KOPT-K1 (cell line): ENCODE measurements around the gene TNFRSF18.

Experiments used
- H3K27ac ChIP-seq: fragments of 200-600 bp; sonication (generic); 2 replicates; pipeline ENCODE4 v1.5.1; 2016; ENCODE audit warnings: antibody characterized with exemption, mild to moderate bottlenecking, low read depth, low read length; ENCODE audit not compliant: poor library complexity, severe bottlenecking
- H3K36me3 ChIP-seq: fragments of 200-600 bp; sonication (generic); 2 replicates; pipeline ENCODE4 v1.5.1; 2017; ENCODE audit warnings: antibody characterized with exemption, mild to moderate bottlenecking, low read length, moderate library complexity; ENCODE audit not compliant: insufficient read depth
- H3K9me3 ChIP-seq: fragments of 200-600 bp; sonication (generic); 2 replicates; pipeline ENCODE4 v1.5.1; 2017; ENCODE audit warnings: antibody characterized with exemption, low read length, mild to moderate bottlenecking; ENCODE audit not compliant: insufficient read depth, poor library complexity, severe bottlenecking

TNFRSF18 gene

DNA sequence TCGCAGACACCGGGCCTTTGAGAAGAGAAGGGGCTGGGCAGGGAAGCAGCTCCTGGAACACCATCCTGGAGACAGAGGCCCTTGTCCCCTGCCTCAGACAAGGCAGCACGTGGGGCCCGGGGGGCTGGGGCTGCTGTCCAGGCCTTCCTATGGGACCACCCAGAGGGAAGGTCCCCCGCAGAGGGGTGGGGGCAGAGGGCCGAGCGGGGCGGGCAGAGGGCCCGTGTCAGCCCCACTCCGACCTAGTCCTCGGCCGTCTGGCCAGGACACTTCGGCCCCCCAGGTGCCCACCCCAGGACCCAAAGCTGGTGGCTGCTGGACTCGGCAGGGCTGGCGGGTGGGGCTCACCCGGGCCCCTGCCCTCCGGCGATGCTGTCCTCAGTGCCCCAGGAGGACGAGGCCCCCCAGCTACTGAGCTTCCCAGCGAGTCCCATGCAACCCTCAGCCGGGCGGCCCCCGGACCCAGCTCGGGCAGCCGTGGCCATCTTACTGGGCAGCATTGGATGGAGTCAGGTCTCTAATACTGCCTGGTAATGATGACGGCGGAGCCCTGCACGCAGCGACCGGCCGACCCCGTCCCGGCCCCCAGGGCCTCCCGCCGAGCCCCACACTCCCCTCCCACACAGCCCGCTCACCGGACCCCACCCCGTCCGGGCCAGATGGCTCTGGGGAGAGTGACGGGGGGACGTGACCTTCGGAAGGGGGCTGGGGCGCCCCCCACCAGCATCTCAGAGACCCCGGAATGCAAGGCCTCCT is 39.6 kb downstream of the TNFRSF18 start:
- Histone ChIP-seq H3K36me3 (no peaks in the 10 kb centered on the region), H3K27ac (no peak overlapping the region)

GRCh38 chr1:1165900-1166421 is 40.4 kb downstream of the TNFRSF18 start:
- Histone ChIP-seq H3K36me3 (no peaks in the 10 kb centered on the region), H3K27ac (no peak overlapping the region), H3K9me3 (no peaks in the 10 kb centered on the region)

More for the DNA sequence above, 39.6 kb downstream of the TNFRSF18 start:
- no peaks in the 10 kb centered on the region for H3K9me3 ChIP-seq

- Histone ChIP-seq H3K27ac (no peak overlapping the region), H3K9me3 (no peaks in the 10 kb centered on the region), H3K36me3 (no peaks in the 10 kb centered on the region)
These were observed 40.9 kb downstream of the TNFRSF18 start for GRCh38 chr1:1165485-1165884.

DNA sequence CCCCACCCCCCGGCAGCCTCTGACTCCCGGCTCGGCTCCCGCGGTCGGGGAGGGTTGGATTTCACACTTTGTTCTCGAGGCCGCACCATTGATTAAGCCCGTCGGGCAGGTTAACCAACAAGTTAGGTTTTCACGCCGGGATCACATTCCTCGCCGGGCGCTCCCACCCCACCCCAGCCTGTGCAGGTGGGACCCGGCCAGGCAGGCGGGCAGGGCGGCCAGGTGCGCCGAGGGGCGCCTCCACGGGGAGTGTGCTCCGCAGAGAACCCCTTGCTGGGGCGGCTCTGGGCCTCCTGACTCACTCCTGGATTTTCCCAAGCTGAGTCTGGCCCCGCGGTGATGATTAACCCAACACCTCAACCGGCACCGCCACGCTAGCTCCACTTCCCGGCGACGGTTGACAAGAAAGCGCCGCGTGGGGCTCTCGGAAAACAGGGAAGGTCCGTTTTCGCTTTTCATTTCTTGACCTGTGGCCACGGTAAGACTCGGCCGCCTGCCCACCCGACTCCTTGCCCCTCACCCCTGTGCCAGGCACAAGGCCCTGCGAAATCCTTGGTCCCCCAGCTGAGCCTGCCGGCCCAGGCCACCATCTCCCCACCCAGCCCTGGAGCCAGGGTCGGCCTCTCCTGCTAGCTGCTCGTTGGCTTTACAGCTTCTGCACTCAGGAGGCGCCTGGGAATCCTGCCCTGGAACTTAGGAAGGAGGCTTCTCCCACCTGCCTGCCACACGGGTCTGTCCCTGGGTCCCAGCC is 41.5 kb downstream of the TNFRSF18 start:
- H3K36me3 ChIP-seq = no peaks in the 10 kb centered on the region
- no peak overlapping the region for H3K27ac ChIP-seq
- H3K9me3 ChIP-seq = no peaks in the 10 kb centered on the region

DNA sequence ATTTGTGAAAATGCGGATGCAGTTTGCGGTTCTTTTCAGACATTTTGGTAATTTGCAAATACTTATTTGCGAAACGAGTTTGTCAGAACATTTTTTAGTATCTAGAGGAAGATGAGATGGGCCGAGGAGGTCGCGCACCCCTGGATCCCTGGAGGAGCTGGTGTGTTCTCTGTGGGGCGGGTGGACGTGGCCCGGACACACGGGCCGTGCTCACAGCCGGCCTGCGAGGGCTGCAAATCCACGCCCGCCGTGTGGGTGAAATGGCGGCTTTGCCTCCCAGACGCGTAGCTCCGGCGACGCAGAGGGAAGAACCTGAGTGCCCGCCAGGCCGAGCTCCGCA is 42.1 kb downstream of the TNFRSF18 start:
- Histone ChIP-seq H3K36me3 (no peaks in the 10 kb centered on the region), H3K27ac (no peak overlapping the region), H3K9me3 (no peaks in the 10 kb centered on the region)

DNA sequence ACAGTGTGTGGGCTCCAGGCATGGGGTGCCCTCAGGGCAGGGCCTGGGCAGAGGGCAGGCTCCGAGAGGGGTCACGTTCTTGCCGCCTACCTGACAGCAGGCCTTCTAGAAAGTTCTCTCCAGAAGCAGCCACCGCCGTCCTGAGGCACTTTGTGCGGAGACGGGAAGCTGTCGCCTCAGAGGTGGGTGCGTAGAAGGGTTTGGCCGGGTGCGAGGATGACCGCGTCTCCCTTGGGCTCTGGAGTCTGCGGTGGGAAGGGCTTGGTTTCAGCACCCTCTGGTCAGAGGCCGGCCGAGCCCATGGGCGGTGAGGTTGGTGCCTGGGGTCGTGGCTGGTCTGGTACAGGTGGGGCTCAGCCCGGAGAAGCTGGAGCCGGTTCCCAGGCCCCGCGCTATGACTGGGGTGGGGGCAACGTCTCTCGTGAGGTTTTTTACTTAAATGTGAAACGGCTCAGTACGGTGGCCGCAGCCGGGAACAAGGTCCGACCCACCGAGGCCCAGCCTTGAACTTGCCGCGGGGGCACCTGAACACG is 42.8 kb downstream of the TNFRSF18 start:
- no peaks in the 10 kb centered on the region for H3K9me3 ChIP-seq
- H3K27ac ChIP-seq = no peak overlapping the region
- no peaks in the 10 kb centered on the region for H3K36me3 ChIP-seq

- H3K36me3 ChIP-seq = no peaks in the 10 kb centered on the region
- no peak overlapping the region for H3K27ac ChIP-seq
- no peaks in the 10 kb centered on the region for H3K9me3 ChIP-seq
These were observed 43.5 kb downstream of the TNFRSF18 start for GRCh38 chr1:1162597-1163537.

DNA sequence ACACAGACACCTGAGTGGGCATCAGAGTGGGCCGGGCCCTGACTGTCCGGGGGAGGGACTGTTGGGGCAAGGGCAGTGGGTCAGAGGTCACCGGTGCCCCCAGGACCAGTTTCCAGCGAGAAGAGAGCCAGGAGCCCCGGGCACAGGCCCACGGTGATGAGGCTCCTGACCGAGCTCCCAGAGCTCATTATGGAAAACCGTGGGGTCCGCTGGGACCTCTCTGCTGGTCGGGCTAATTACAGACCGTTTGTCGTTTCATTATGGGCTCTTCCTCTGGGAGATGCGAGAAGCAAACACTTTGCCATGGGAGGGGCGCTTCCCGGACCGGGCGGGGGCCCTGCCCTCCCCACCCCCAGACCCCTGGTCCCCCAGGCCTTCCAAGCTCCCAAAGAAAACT is 44.7 kb downstream of the TNFRSF18 start:
- no peak overlapping the region for H3K27ac ChIP-seq
- H3K9me3 ChIP-seq = no peaks in the 10 kb centered on the region
- no peaks in the 10 kb centered on the region for H3K36me3 ChIP-seq

- Histone ChIP-seq H3K27ac (no peak overlapping the region), H3K36me3 (no peaks in the 10 kb centered on the region), H3K9me3 (no peaks in the 10 kb centered on the region)
These were observed 45.2 kb downstream of the TNFRSF18 start for GRCh38 chr1:1161078-1161682.

DNA sequence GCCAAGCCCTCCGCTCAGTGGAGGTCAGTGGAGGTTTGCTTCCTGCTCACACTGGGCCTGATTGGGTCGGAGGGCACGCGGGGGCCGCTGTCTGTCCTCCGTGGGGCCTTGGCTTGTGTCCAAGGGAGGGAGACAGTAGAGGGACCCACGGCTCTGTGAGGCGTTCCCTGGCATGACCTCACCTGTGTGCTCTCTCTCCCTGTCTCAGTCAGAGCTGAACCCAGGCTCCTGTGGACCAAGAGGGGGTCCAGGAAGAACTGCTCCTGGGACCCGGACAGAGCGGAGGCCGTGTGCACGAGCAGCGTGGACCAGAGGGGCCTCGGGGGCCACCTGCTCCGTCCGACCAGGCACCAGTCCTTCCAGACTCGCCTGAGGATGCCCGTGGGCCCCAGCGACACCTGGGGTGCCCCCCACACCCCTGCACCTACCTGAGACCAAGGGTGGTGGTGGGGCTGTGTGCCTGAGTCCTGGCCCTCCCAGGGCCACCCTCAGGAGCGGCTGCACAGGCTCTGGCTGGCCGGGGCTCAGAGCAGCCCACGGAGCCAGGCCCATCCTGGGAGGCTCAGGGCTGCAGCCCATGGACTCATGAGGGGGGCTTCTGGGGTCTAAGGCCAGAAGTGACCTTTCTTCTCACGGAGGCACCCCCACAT is 46.0 kb downstream of the TNFRSF18 start:
- Histone ChIP-seq H3K27ac (no peak overlapping the region), H3K9me3 (peaks cover 6% of the 10 kb centered on the region)

DNA sequence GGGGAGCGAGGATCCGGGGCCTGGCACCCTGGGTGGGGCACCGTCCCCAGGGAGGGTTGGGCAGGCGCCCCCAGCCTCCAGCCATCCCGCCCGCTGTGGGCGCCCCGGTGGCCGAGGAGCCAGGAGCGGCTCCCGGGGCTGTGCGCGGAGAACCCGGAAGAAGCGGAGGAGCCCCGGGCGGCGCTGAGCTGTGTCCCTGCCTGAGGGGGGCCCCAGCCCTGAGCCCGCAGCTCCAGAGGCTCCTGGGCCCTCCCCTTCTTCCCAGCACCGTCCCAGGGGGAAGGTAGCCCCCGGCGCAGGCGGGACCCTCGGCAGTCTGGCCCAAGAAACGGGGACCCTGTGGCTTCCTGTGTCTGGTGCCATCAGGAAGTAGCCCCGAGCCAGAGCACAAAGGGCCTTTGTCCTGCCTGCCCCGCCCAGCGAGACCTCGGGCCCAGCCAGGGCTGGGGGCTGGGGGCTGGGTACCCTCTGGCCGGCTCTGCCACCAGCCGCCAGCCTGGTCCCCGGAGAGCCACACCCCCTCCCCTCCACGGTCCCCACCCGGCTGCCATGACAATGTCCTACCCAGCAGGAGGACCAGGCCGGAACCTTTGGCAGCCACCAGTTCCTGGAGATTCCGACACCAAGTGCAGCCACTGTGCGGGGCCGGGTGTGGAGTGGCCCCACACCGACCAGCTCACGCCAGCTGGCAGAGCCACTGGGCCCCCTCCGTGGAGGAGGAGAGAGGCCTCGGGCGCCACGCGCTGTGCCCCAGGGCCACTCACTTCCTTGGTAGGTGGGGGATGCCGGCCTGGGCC is 48.3 kb downstream of the TNFRSF18 start:
- Histone ChIP-seq H3K9me3 (peaks cover 15% of the 10 kb centered on the region), H3K27ac (peak overlapping the region; percentile 55), H3K36me3 (no peaks in the 10 kb centered on the region)

More for the DNA sequence above, 46.0 kb downstream of the TNFRSF18 start:
- H3K36me3 ChIP-seq = no peaks in the 10 kb centered on the region

DNA sequence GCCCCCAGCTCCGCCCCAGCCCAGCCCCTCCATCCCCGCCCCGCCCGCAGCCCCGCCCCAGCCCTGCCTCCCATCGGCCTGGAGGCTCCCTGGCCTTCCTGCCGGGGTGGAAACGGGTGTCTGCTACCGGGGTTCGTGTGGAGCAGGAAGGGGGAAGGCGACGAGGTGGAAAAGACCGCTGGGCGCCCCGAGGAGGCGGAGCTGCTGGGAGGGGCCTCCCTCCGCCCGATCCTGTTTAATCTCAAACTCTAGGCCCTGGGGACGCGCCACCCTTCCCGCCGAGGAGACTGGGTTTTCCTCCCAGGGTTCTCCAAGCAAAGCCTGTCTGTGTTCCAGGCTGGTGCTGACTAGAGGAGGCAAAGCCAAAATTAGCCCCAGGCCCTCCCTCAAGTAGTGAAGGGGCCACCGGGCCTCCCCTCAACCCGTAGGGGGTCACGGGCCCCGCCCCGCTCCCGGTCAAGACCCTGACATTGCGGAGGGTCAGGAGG is 48.9 kb downstream of the TNFRSF18 start:
- no peaks in the 10 kb centered on the region for H3K36me3 ChIP-seq
- H3K27ac ChIP-seq = peak overlapping the region; percentile 55
- H3K9me3 ChIP-seq = peaks cover 21% of the 10 kb centered on the region

DNA sequence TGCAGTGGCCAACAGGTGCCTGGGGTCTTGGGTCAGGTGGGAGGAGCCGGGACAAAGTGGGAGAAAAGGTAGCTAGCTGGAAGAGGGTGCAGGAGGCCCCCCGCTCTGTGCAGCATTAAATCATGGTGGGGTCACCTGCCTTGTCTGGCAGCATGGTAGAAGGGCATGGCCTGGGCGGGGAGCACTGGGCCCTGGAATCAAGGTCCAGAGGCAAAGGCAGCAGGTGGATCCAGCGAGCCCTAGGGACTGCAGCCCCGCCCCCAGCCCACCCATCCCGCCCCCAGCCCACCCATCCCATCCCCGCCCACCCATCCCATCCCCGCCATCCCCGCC is 49.4 kb downstream of the TNFRSF18 start:
- Histone ChIP-seq H3K36me3 (no peaks in the 10 kb centered on the region), H3K27ac (no peak overlapping the region), H3K9me3 (peaks cover 25% of the 10 kb centered on the region)
